HG03520 (cell line): ENCODE results near the gene PILRB.

ENCODE experiments used
- ATAC-seq: cut with Tn5 transposase; IDR thresholded peaks from one replicate; pipeline ENCODE4 v1.9.1; 2021; ENCODE audit warnings: mild to moderate bottlenecking, moderate library complexity; ENCODE audit not compliant: unreplicated experiment

Gene PILRB

DNA sequence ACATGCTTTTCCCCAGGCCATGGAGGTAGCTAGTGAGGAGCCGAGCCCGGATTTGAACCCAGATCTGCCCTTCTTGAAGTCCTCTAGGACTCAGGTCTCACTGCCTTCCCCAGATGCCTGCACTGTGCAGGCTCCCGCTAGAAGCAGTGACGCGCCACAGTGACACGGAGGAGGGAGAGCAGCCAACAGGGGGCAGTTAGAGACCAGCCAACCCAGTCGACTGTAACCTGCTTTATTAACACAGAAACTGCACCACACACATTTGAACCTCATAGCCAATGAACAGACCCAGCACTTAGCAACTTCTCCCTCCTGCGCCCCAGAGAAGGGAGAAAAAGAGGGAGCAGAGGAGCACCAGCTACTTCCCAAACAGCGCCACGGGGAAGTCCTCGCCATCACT lies 42.7 kb downstream of the PILRB start:
- ATAC-seq = no peak

DNA sequence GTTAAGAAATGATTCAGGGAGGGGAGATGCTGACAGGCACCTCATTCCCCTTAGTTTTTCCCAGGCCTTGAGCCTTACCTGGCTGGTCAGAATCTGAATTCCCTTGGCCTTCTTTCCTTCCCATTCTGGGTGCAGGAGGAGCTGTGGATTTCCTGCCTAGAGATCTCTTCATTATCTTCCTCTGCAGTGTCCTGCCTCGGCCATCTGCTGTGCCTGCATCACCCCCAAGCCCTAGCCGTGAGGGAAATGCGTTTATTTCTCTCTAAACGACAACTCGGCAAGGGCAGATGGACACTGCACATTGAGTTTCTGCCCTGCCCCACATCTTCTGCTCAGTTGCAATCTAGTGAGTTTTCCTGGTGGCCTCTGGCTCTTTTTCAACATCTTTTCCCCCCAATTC lies 43.9 kb downstream of the PILRB start:
- ATAC-seq = no peak

DNA sequence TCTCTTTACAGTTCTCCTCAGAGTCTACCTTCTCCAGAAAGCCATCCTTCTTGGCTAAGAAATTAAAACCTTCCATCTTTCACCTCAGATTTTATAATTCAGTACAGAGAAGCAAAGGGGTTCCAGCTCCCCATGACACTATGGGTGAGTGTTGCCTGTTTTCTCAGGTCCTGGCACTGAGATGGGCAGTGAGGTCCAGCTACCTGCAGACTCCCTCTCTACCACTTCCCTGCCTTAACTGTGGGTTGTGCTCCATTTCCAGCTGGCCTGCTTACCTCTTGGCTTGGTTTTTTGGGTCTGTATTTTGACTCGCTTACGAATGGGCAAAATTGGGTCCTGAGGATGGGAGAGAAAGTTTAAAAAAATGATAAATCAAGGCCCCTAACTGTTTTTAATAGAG lies 44.3 kb downstream of the PILRB start:
- ATAC-seq = no peak

DNA sequence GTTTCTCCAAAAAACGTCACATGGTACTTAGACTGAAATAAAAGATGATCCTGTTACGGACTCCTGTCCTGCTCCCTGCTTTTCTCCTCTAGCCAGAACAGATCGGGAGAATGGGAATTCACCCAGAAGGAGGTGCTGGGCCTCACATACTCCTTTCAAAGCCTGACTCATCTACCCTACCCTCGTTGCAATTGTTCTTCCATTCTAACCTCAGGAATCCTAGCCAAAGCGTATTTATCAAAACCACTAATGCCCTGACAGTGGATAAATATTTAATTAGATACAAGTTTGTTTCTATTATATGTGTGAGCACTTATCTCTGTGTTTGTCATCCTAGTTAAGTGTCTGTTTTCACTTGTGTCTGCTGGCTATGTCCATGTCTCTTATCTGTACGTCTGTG lies 48.9 kb downstream of the PILRB start:
- ATAC-seq = no peak

DNA sequence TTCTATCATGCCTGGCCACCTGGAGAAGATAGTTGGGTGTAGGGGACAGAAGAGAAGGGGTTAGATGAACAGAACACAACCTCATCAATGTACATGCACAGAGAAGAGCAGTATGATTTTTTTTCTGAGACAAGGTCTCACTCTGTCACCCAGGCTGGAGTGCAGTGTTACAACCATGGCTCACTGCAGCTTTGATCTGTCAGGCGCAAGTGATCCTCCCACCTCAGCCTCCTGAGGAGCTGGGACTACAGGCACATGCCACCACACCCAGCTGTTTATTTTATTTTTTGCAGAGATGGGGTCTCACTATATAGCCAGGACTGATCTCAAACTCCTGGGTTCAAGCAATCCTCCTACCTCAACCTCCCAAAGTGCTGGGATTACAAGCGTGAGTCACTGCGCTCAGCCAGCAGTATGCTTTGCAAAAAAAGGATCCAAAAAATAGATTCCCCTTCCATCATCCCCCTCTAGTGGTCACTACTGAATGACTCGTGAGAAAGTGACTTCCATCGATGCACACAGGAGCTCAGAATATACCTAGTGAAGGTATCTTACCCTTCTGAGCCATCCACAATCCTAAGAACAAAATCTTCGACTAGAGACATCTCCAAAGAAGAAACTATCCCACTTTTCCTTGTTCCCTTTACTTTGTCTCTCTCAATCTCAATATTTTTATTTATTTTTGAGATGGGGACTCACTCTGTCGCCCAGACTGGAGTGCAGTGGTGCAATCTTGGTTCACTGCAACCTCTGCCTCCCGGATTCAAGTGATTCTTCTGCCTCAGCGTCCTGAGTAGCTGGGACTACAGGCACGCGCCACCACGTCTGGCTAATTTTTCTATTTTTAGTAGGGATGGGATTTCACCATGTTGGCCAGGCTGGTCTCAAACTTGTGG lies 49.6 kb downstream of the PILRB start:
- no peak for ATAC-seq

DNA sequence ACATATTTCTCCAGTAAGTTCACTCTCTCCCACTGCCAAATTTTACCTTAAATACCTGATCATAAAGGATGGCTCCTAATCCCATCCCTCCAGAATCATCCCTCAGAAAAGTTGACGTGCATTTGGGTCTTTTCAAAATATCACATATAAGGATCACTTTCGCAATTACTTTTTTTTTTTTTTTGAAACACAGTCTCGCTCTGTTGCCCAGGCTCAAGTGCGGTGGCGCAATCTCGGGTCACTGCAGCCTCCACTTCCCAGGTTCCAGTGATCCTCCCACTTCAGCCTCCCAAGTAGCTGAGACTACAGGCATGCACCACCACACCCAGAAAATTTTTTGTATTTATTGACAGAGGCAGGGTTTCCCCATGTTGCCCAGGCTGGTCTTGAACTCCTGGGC lies 53.2 kb downstream of the PILRB start:
- no peak for ATAC-seq

DNA sequence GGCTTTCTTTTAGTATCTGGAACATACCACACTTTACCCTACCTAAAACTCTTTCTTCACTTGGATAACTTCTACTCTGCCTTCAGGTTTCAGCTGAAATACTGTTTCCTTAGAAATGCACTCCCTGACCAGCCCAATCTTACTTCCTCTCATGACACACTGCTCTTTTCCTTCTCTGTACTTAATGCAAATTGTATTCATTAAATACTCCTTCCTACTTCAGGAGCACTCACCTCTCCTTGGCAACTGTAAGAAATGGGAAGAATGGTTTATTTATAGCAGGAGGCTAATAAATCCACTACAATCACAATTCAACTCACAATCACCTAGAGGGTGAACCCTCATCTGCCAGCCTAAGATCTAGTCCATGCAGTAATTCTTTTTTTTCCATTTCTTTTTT lies 55.4 kb downstream of the PILRB start:
- ATAC-seq = no peak

DNA sequence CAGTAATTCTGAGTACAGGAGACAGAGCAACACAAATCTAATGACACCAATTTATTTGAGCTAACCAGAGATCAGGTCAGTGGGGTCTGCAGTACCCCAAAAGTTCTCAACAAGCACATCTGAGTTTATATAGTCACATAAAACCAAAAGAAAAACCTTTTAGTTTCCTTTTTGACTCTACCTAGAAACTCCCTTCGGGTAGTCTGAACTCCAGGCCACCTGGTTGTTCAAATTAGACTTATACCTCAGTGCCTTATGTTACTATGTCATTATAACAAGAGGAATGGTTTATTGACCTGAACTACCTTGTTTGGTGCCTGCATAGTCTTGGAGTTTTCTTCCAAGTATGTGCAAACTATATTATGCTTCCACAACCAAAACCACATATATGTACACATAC lies 56.0 kb downstream of the PILRB start:
- no peak for ATAC-seq

DNA sequence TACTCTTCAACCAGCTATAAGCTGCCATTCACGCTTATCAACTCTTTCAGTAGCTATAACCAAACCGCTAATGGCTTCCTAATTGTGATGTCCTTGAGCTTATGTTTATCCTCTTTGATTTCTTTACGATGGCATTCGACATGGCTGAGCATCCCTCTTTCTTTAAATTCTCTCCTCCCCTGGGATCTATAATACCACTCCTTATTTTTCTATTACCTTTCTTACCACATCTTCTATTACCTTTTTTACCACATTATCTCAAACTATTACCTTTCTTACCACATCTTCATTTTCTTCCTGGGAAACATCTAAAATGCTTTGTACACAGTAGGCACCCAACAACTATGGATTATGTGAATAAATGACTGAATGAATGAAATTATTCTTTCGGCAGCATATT lies 57.5 kb downstream of the PILRB start:
- no peak for ATAC-seq
